Calu3 (cell line): Measurements from ENCODE around the gene DERL3. TPM values are rescaled to one million over a fixed set of nuclear protein-coding genes. Genes with fewer than 3 reads are reported as not detected.
A peak's percentile ranks its signal among the peaks of the same experiment; 100 is the strongest.

ENCODE experiments used
- Bru-seq: library from RNA; stranded (reverse); fragments of 400-500 nt; gene quantifications from one replicate; lab custom pipeline; 2021; lab: Mats Ljungman, UMichigan
- BruChase-seq, 2 experiments: library from RNA; stranded (reverse); fragments of 400-500 nt; gene quantifications; one replicate each; lab custom pipeline; 2021; lab: Mats Ljungman, UMichigan
- BruUV-seq: library from RNA; stranded (reverse); fragments of 400-500 nt; replicated peaks from 2 replicates; lab custom pipeline; 2021; lab: Mats Ljungman, UMichigan
- CTCF ChIA-PET: fragments of 300-600 bp; sonication (Branson Sonifier 250); formaldehyde crosslinking; loops from one replicate; lab custom pipeline; 2022; ENCODE audit warnings: antibody characterized with exemption; lab: Charles Lee
- DNase-seq: peaks from one replicate; pipeline ENCODE4 v3.0.0; 2022
- H3K27ac Mint-ChIP-seq: one replicate; pipeline ENCODE4 v1.8.0; 2022; ENCODE audit warnings: mixed read lengths; ENCODE audit not compliant: unreplicated experiment
- H3K27me3 Mint-ChIP-seq: one replicate; pipeline ENCODE4 v1.8.0; 2022; ENCODE audit warnings: mixed read lengths; ENCODE audit not compliant: unreplicated experiment
- H3K36me3 Mint-ChIP-seq: one replicate; pipeline ENCODE4 v1.8.0; 2022; ENCODE audit warnings: mild to moderate bottlenecking, moderate library complexity, mixed read lengths; ENCODE audit not compliant: insufficient read depth, unreplicated experiment
- H3K4me1 Mint-ChIP-seq: one replicate; pipeline ENCODE4 v1.8.0; 2022; ENCODE audit warnings: mild to moderate bottlenecking, low read depth, mixed read lengths; ENCODE audit not compliant: unreplicated experiment
- H3K4me3 Mint-ChIP-seq: one replicate; pipeline ENCODE4 v1.8.0; 2022; ENCODE audit warnings: mild to moderate bottlenecking, low read depth, moderate library complexity, mixed read lengths; ENCODE audit not compliant: unreplicated experiment
- H3K9me3 Mint-ChIP-seq: one replicate; pipeline ENCODE4 v1.8.0; 2022; ENCODE audit warnings: low read depth, mixed read lengths; ENCODE audit not compliant: unreplicated experiment
- intact Hi-C: fragments of 100-400 bp; cut with micrococcal nuclease; formaldehyde crosslinking; loops from one replicate; pipeline ENCODE4 v1.10.0; 2022; ENCODE audit not compliant: unreplicated experiment
- long read RNA-seq: library from polyadenylated mRNA; stranded (forward); transcript quantifications from one replicate; pipeline ENCODE4 v2.0.0, GENCODE V29; 2022
- total RNA-seq: library from RNA; stranded (reverse); gene quantifications from 2 replicates; pipeline ENCODE4 v1.2.3, GENCODE V29; 2022
- TF ChIP-seq, protein P1 (sequence below): fragments of 200-600 bp; IDR thresholded peaks from one replicate; pipeline ENCODE4 v1.8.0; 2022; ENCODE audit warnings: antibody characterized with exemption; ENCODE audit not compliant: unreplicated experiment

Gene DERL3
- total RNA-seq (2.9 and 3.7 TPM in 2 replicates), Bru-seq, nascent RNA (percentile 30 among the genes with signal in this experiment), BruChase-seq, experiment 1, labeled RNA remaining after a 6-hour chase (percentile 23 among the genes with signal in this experiment), BruChase-seq, experiment 2, labeled RNA remaining after a 2-hour chase (percentile 21 among the genes with signal in this experiment)
- long read RNA-seq, partial matches to known transcripts = 0 of 3 reads
- long read RNA-seq, other reads (novel, unspliced or antisense) = 2 of 3 reads

DNA sequence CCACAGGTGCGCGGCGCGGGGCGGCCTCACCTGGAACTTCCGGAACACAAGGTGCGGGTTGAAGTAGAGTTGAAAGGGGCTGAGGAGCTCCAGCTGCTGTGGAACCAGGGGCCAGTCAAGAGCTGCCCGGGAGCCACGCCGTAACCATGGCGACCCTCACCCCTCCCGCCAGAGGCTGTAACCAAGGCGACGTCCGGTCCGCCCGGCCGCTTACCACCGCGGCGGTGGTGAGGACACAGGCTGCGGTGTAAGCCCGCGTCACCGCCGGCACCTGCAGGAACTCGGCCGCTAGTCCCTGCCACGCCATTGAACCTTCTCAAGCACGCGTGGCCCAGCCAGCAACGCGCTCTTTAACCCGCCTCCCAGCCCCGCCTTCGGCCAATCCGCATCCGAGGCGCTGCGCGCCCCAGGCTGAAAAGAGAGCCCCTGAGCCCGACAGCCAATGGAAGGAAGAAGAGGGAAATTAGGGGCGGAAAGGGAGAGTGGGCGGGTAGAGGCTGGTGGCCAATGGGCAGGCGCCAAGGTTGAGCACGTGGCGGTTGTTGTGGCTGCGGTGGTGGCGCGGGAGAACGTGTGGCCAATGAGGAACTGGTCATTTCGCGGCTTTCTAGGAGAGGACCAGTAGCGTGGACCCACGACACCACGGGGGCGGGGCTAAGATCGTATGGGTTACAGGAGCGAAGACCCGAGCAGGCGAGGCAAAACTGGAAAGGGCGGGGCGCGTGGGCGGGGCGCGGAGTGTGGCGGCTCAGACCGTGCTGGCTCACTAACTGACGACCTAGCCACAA lies at the start of gene DERL3:
Gene DERL3, minus strand, starts transcription at position 326 of the 788 bp plus-strand sequence. Its CDS starts 19 bp downstream, at position 307.
- H3K9me3 Mint-ChIP-seq = no peaks in the 10 kb centered on the region
- peaks cover 44% of the 10 kb centered on the region for H3K27me3 Mint-ChIP-seq
- H3K4me3 Mint-ChIP-seq = peak within 1 kb of the TSS; percentile 81
- intact Hi-C loops = loop anchor here (10.0 kb wide), 1 partner anchor 54 kb away; the partner anchor contains the start of gene SMARCB1
- DNase-seq = peak; percentile 97
- CTCF ChIA-PET = interaction anchor here (0.6 kb wide), 1 partner anchor 68 kb away, joined by 3 read pairs; no protein-coding TSS in a partner anchor
- H3K4me1 Mint-ChIP-seq = peaks cover 23% of the 10 kb centered on the region
- peaks cover 42% of the 10 kb centered on the region for H3K36me3 Mint-ChIP-seq
- H3K27ac Mint-ChIP-seq = peak within 1 kb of the TSS; percentile 92
- no TSS peak for BruUV-seq
- TF ChIP-seq, protein P1, sequence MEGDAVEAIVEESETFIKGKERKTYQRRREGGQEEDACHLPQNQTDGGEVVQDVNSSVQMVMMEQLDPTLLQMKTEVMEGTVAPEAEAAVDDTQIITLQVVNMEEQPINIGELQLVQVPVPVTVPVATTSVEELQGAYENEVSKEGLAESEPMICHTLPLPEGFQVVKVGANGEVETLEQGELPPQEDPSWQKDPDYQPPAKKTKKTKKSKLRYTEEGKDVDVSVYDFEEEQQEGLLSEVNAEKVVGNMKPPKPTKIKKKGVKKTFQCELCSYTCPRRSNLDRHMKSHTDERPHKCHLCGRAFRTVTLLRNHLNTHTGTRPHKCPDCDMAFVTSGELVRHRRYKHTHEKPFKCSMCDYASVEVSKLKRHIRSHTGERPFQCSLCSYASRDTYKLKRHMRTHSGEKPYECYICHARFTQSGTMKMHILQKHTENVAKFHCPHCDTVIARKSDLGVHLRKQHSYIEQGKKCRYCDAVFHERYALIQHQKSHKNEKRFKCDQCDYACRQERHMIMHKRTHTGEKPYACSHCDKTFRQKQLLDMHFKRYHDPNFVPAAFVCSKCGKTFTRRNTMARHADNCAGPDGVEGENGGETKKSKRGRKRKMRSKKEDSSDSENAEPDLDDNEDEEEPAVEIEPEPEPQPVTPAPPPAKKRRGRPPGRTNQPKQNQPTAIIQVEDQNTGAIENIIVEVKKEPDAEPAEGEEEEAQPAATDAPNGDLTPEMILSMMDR = no peak

DNA sequence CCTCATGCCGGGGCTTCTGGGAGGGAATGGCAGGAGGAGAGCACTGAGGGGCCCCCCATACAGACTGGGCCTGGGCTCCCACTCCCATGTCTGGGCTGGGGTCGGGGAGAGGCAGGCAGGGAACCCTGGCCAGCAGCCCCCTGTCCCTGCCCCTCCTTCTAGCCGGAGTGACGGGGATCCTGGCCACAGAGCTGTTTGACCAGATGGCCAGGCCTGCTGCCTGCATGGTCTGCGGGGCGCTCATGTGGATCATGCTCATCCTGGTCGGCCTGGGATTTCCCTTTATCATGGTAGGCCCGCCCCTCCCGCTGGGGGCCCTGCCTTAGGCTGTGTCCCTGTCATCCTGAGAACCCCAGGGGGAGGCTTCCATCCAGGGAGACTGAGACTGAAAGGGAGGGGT lies 45.3 kb upstream of the DERL3 start:
- H3K4me3 Mint-ChIP-seq = no peak overlapping the region
- no peak for DNase-seq
- TF ChIP-seq, protein P1 = no peak
- intact Hi-C loops = no loop called here
- BruUV-seq = no TSS peak
- no peak overlapping the region for H3K27ac Mint-ChIP-seq
- H3K4me1 Mint-ChIP-seq = no peaks in the 10 kb centered on the region
- peaks cover 6% of the 10 kb centered on the region for H3K36me3 Mint-ChIP-seq
- H3K27me3 Mint-ChIP-seq = no peaks in the 10 kb centered on the region
- H3K9me3 Mint-ChIP-seq = no peaks in the 10 kb centered on the region
- CTCF ChIA-PET = no interaction called here

DNA sequence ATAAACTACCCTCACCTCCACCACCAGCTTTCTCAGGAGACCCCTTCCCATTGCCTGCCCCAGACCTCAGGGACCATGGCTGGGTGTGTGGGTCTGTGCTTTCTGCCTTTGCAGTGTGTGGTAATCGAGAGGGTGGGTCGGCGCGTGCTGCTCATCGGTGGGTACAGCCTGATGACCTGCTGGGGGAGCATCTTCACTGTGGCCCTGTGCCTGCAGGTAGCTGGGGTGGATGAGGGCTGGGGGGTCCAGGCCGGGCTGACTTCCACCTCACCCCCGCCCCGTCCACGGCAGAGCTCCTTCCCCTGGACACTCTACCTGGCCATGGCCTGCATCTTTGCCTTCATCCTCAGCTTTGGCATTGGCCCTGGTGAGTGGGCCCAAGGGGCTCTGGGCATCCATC lies 44.9 kb upstream of the DERL3 start:
- H3K36me3 Mint-ChIP-seq = peaks cover 6% of the 10 kb centered on the region
- no peaks in the 10 kb centered on the region for H3K9me3 Mint-ChIP-seq
- intact Hi-C loops = no loop called here
- H3K4me3 Mint-ChIP-seq = no peak overlapping the region
- no TSS peak for BruUV-seq
- CTCF ChIA-PET = interaction anchor here (0.6 kb wide), 1 partner anchor 26 kb away, joined by 5 read pairs; the partner anchor contains the start of gene SLC2A11
- no peak for DNase-seq
- H3K27ac Mint-ChIP-seq = no peak overlapping the region
- H3K27me3 Mint-ChIP-seq = no peaks in the 10 kb centered on the region
- H3K4me1 Mint-ChIP-seq = no peaks in the 10 kb centered on the region
- TF ChIP-seq, protein P1 = no peak

DNA sequence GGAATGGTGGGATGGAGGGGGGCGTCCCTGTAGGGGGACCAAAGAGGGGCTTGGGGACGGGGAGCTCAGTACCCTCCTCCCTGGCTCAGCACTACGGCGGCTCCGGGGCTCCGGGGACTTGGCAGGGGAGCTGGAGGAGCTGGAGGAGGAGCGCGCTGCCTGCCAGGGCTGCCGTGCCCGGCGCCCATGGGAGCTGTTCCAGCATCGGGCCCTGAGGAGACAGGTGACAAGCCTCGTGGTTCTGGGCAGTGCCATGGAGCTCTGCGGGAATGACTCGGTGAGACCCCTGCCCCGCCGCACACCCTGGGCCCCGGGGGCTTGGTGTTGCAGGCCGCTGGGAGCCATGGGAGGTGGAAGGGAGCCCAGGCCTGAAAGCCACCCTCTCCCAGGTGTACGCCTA lies 43.6 kb upstream of the DERL3 start:
- no peak overlapping the region for H3K4me3 Mint-ChIP-seq
- H3K27me3 Mint-ChIP-seq = no peaks in the 10 kb centered on the region
- BruUV-seq = no TSS peak
- H3K27ac Mint-ChIP-seq = no peak overlapping the region
- TF ChIP-seq, protein P1 = no peak
- intact Hi-C loops = no loop called here
- H3K4me1 Mint-ChIP-seq = no peaks in the 10 kb centered on the region
- DNase-seq = no peak
- CTCF ChIA-PET = interaction anchor here (0.8 kb wide), 1 partner anchor 214 kb away, joined by 3 read pairs; no protein-coding TSS in a partner anchor
- no peaks in the 10 kb centered on the region for H3K36me3 Mint-ChIP-seq
- H3K9me3 Mint-ChIP-seq = no peaks in the 10 kb centered on the region
